Left ventricle myocardium inferior (tissue), 1 donor: ENCODE data around the gene E2F3. TPM values are rescaled to one million over a fixed set of nuclear protein-coding genes. Genes with fewer than 3 reads are reported as not detected.

ENCODE experiments used
- DNase-seq: peaks from one replicate; pipeline ENCODE4 v3.0.0-alpha.2; 2020
- H3K27ac ChIP-seq: fragments of 200-600 bp; replicated peaks from 2 replicates; pipeline ENCODE4 v1.8.0; 2021
- H3K27me3 ChIP-seq: fragments of 200-600 bp; 2 replicates; pipeline ENCODE4 v1.8.0; 2021; ENCODE audit warnings: low read depth
- H3K36me3 ChIP-seq: fragments of 200-600 bp; 2 replicates; pipeline ENCODE4 v1.8.0; 2021
- H3K4me1 ChIP-seq: fragments of 200-600 bp; 2 replicates; pipeline ENCODE4 v1.8.0; 2021
- H3K4me3 ChIP-seq: fragments of 200-600 bp; 2 replicates; pipeline ENCODE4 v1.8.0; 2021; ENCODE audit warnings: mild to moderate bottlenecking, moderate library complexity
- H3K9me3 ChIP-seq: fragments of 200-600 bp; replicated peaks from 2 replicates; pipeline ENCODE4 v1.8.0; 2021
- CTCF ChIP-seq: fragments of 200-600 bp; IDR thresholded peaks from 2 replicates; pipeline ENCODE4 v1.8.0; 2021; ENCODE audit warnings: antibody characterized with exemption, mild to moderate bottlenecking, borderline replicate concordance
- intact Hi-C: fragments of 100-400 bp; cut with micrococcal nuclease; formaldehyde crosslinking; loops from one replicate; pipeline ENCODE4 v1.11.0; 2022
- total RNA-seq: library from RNA; stranded (reverse); fragmentation: NEBNext Ultra II Directional; extraction: Animal tissue kit (Norgen Biotek cat#: 25700); gene quantifications from one replicate; pipeline ENCODE4 v1.2.1, GENCODE V29; 2021
- donor health status: DM: no; HTN: yes; CAD: no; lungs with severe emphysema.

Gene E2F3
- total RNA-seq, 1 donor from 2014 or later: 6.7 TPM

GRCh38 chr6:20417819-20418218, 16.1 kb downstream of the E2F3 start:
- no peak for DNase-seq
- Histone ChIP-seq H3K27ac (no peak overlapping the region), H3K9me3 (peaks cover 12% of the 10 kb centered on the region), H3K27me3 (no peaks in the 10 kb centered on the region), H3K4me3 (no peak overlapping the region), H3K4me1 (peaks cover 23% of the 10 kb centered on the region), H3K36me3 (peaks cover 5% of the 10 kb centered on the region)
- intact Hi-C loops: no loop called here
- no peak for TF ChIP-seq CTCF

GRCh38 chr6:20426177-20427082, 24.8 kb downstream of the E2F3 start:
- peaks cover 37% of the 10 kb centered on the region for H3K4me1 ChIP-seq
- H3K9me3 ChIP-seq: peaks cover 9% of the 10 kb centered on the region
- H3K27me3 ChIP-seq: no peaks in the 10 kb centered on the region
- no peak overlapping the region for H3K27ac ChIP-seq
- peaks cover 5% of the 10 kb centered on the region for H3K36me3 ChIP-seq
- no peak overlapping the region for H3K4me3 ChIP-seq
- intact Hi-C loops: no loop called here
- TF ChIP-seq CTCF: no peak
- DNase-seq: no peak

- TF ChIP-seq CTCF: no peak
- peaks cover 37% of the 10 kb centered on the region for H3K4me1 ChIP-seq
Measured at GRCh38 chr6:20427856-20428255, 26.2 kb downstream of the E2F3 start.

GRCh38 chr6:20432692-20433091, 31.0 kb downstream of the E2F3 start:
- Histone ChIP-seq H3K27me3 (no peaks in the 10 kb centered on the region), H3K9me3 (no peaks in the 10 kb centered on the region), H3K36me3 (no peaks in the 10 kb centered on the region), H3K4me1 (peaks cover 13% of the 10 kb centered on the region), H3K4me3 (no peak overlapping the region), H3K27ac (no peak overlapping the region)
- DNase-seq: no peak
- intact Hi-C loops: no loop called here
- TF ChIP-seq CTCF: no peak

More at GRCh38 chr6:20427856-20428255, 26.2 kb downstream of the E2F3 start:
- Histone ChIP-seq H3K27me3 (no peaks in the 10 kb centered on the region), H3K4me3 (no peak overlapping the region), H3K9me3 (no peaks in the 10 kb centered on the region), H3K36me3 (no peaks in the 10 kb centered on the region), H3K27ac (no peak overlapping the region)
- intact Hi-C loops: no loop called here
- DNase-seq: no peak

- intact Hi-C loops: no loop called here
- H3K27me3 ChIP-seq: no peaks in the 10 kb centered on the region
- TF ChIP-seq CTCF: no peak
- no peaks in the 10 kb centered on the region for H3K9me3 ChIP-seq
- H3K27ac ChIP-seq: no peak overlapping the region
- H3K36me3 ChIP-seq: no peaks in the 10 kb centered on the region
- no peak for DNase-seq
- H3K4me1 ChIP-seq: peaks cover 14% of the 10 kb centered on the region
- no peak overlapping the region for H3K4me3 ChIP-seq
Measured at GRCh38 chr6:20433321-20433720, 31.6 kb downstream of the E2F3 start.
